IMR-90 (cell line): Measurements from ENCODE around the gene MLLT1. TPM values are rescaled to one million over a fixed set of nuclear protein-coding genes. Genes with fewer than 3 reads are reported as not detected.

Experiments
- ATAC-seq: fragments of 200-7000 bp; cut with Tn5 transposase; 2 replicates; pipeline ENCODE4 v1.9.1; 2020; ENCODE audit warnings: low read depth, mild to moderate bottlenecking, moderate library complexity
- BruUV-seq: library from RNA; stranded (reverse); fragments of 400-500 nt; replicated peaks from 2 replicates; lab custom pipeline; 2021; lab: Mats Ljungman, UMichigan
- CTCF ChIA-PET: fragments of 300-600 bp; formaldehyde crosslinking; extraction: SDS; loops from one replicate; lab custom pipeline; 2021; ENCODE audit warnings: antibody characterized with exemption; lab: Yijun Ruan, JAX
- POLR2A ChIA-PET: fragments of 300-600 bp; sonication (Branson Sonifier 250); formaldehyde crosslinking; loops from one replicate; lab custom pipeline; 2022; ENCODE audit warnings: antibody characterized with exemption; ENCODE audit not compliant: unreplicated experiment; lab: Charles Lee
- DNase-seq: peaks from one replicate; pipeline ENCODE4 v3.0.0; 2013
- H2AFZ ChIP-seq: replicated peaks from 2 replicates; pipeline ENCODE3; 2013; ENCODE audit warnings: low read length, mild to moderate bottlenecking; ENCODE audit not compliant: poor library complexity
- H2AK5ac ChIP-seq: 2 replicates; pipeline ENCODE4 v1.6.1; 2013; ENCODE audit warnings: low read depth, low read length, inconsistent platforms
- H2AK9ac ChIP-seq: replicated peaks from 2 replicates; pipeline ENCODE3; 2013; ENCODE audit warnings: mild to moderate bottlenecking, low read depth, low read length, moderate library complexity; ENCODE audit not compliant: poor library complexity
- H2BK120ac ChIP-seq: 2 replicates; pipeline ENCODE4 v1.6.1; 2013; ENCODE audit warnings: low read depth, low read length, inconsistent platforms
- H2BK15ac ChIP-seq: 3 replicates; pipeline ENCODE4 v1.6.1; 2013; ENCODE audit warnings: low read depth, low read length, inconsistent platforms
- H2BK20ac ChIP-seq: 2 replicates; pipeline ENCODE4 v1.6.1; 2013; ENCODE audit warnings: low read depth, mild to moderate bottlenecking, inconsistent platforms, low read length, moderate library complexity
- H2BK5ac ChIP-seq: 2 replicates; pipeline ENCODE4 v1.6.1; 2013; ENCODE audit warnings: mild to moderate bottlenecking, low read depth, low read length, inconsistent platforms; ENCODE audit not compliant: poor library complexity, severe bottlenecking
- H3K14ac ChIP-seq: replicated peaks from 2 replicates; pipeline ENCODE4 v1.6.1; 2013; ENCODE audit warnings: low read depth, low read length, inconsistent platforms
- H3K18ac ChIP-seq: 2 replicates; pipeline ENCODE4 v1.6.1; 2013; ENCODE audit warnings: low read depth, low read length, control low read depth
- H3K23ac ChIP-seq: 2 replicates; pipeline ENCODE4 v1.6.1; 2013; ENCODE audit warnings: low read depth, low read length, inconsistent platforms
- H3K27ac ChIP-seq: 2 replicates; pipeline ENCODE4 v1.5.1; 2013; ENCODE audit warnings: mild to moderate bottlenecking, control low read depth, low read length; ENCODE audit not compliant: insufficient read depth
- H3K27me3 ChIP-seq: 2 replicates; pipeline ENCODE4 v1.6.1; 2013; ENCODE audit warnings: low read length; ENCODE audit not compliant: control insufficient read depth, insufficient read depth
- H3K36me3 ChIP-seq: 2 replicates; pipeline ENCODE4 v1.6.1; 2013; ENCODE audit warnings: low read length, mixed read lengths; ENCODE audit not compliant: control insufficient read depth, insufficient read depth
- H3K4ac ChIP-seq: 2 replicates; pipeline ENCODE4 v1.6.1; 2013; ENCODE audit warnings: low read depth, low read length, inconsistent platforms
- H3K4me1 ChIP-seq: 2 replicates; pipeline ENCODE4 v1.6.1; 2013; ENCODE audit warnings: low read length, mixed read lengths; ENCODE audit not compliant: control insufficient read depth, insufficient read depth
- H3K4me2 ChIP-seq: 2 replicates; pipeline ENCODE4 v1.6.1; 2013; ENCODE audit warnings: low read depth, mild to moderate bottlenecking, control low read depth, low read length, moderate library complexity
- H3K4me3 ChIP-seq: 2 replicates; pipeline ENCODE4 v1.5.1; 2013; ENCODE audit warnings: low read depth, mild to moderate bottlenecking, control low read depth, low read length, moderate library complexity; ENCODE audit not compliant: insufficient read depth
- H3K56ac ChIP-seq: 2 replicates; pipeline ENCODE4 v1.6.1; 2013; ENCODE audit warnings: low read length, inconsistent platforms; ENCODE audit not compliant: insufficient read depth; ENCODE audit errors: extremely low read depth
- H3K79me1 ChIP-seq, 2 experiments: 2 replicates each; pipeline ENCODE4 v1.6.1; 2013; ENCODE audit warnings: low read length in 2 of 2, inconsistent platforms in 1 of 2, low read depth in 1 of 2
- H3K9ac ChIP-seq: 2 replicates; pipeline ENCODE4 v1.6.1; 2013; ENCODE audit warnings: low read depth, low read length, control low read depth
- H3K9me1 ChIP-seq: 2 replicates; pipeline ENCODE4 v1.6.1; 2013; ENCODE audit warnings: low read length, inconsistent platforms; ENCODE audit not compliant: insufficient read depth
- H3K9me3 ChIP-seq: 2 replicates; pipeline ENCODE4 v1.6.1; 2013; ENCODE audit warnings: low read length; ENCODE audit not compliant: control insufficient read depth, insufficient read depth
- H4K20me1 ChIP-seq: 2 replicates; pipeline ENCODE4 v1.6.1; 2013; ENCODE audit warnings: low read length, inconsistent platforms; ENCODE audit not compliant: insufficient read depth
- H4K5ac ChIP-seq: 2 replicates; pipeline ENCODE4 v1.6.1; 2013; ENCODE audit warnings: mild to moderate bottlenecking, low read depth, low read length, control low read depth
- H4K8ac ChIP-seq, 2 experiments: 2 replicates each; pipeline ENCODE4 v1.6.1; 2013; ENCODE audit warnings: low read depth in 2 of 2, low read length in 2 of 2, control low read depth in 1 of 2, inconsistent platforms in 1 of 2
- H4K91ac ChIP-seq: 2 replicates; pipeline ENCODE4 v1.6.1; 2013; ENCODE audit warnings: low read depth, low read length, inconsistent platforms; ENCODE audit not compliant: insufficient read depth
- MAFK ChIP-seq: IDR thresholded peaks from 2 replicates; pipeline ENCODE4 v1.6.1; 2012; ENCODE audit warnings: low read depth, low read length, improper control_type of control experiment
- NFE2L2 ChIP-seq: fragments of 150-350 bp; IDR thresholded peaks from 2 replicates; pipeline ENCODE4 v1.6.1; 2016; ENCODE audit warnings: low read depth, mild to moderate bottlenecking, low read length
- POLR2A ChIP-seq: IDR thresholded peaks from 2 replicates; pipeline ENCODE4 v1.6.1; 2012; ENCODE audit warnings: mild to moderate bottlenecking, low read depth, low read length
- SMC3 ChIP-seq: fragments of 150-350 bp; IDR thresholded peaks from 2 replicates; pipeline ENCODE4 v1.6.1; 2016; ENCODE audit warnings: low read depth, mild to moderate bottlenecking, antibody characterized with exemption, low read length, moderate library complexity
- WGBS, 2 experiments: methylation state at CpG; one replicate each; pipeline versions ENCODE4 v1.1.5 to v1.1.7; 2013; ENCODE audit warnings: missing lambda C conversion rate in 2 of 2; ENCODE audit not compliant: insufficient read length in 1 of 2; ENCODE audit errors: extremely low coverage in 2 of 2; 5-methylcytosine and 5-hydroxymethylcytosine counted together
- dilution Hi-C: fragments of 300-500 bp; cut with HindIII; formaldehyde crosslinking; loops from one replicate; pipeline ENCODE4 v1.14.3; 2018; ENCODE audit warnings: low sequenced_read_pairs; ENCODE audit not compliant: unreplicated experiment
- in situ Hi-C: fragments of 300-500 bp; cut with MboI; formaldehyde crosslinking; loops from 3 replicates; pipeline ENCODE4 v1.14.3; 2019; ENCODE audit warnings: low sequenced_read_pairs, inconsistent platforms, mixed read lengths
- intact Hi-C: fragments of 100-400 bp; cut with micrococcal nuclease; formaldehyde crosslinking; loops from 2 replicates; pipeline ENCODE4 v1.10.0; 2022
- microRNA-seq, 2 experiments: library from miRNA; stranded (forward) in 1 of 2; unstranded in 1 of 2; fragments of 10-50 nt in 1 of 2; fragments of <30 nt in 1 of 2; gene quantifications in 1 of 2; microRNA quantifications in 1 of 2; one replicate each; pipeline versions ENCODE3 to v1.1.0; 2013 to 2020; ENCODE audit not compliant: insufficient read depth in 1 of 2, insufficient read length in 1 of 2, unreplicated experiment in 1 of 2
- polyA plus RNA-seq, 3 experiments: library from polyadenylated mRNA; depleted of rRNA; stranded (reverse); fragments of >200 nt; gene quantifications; 2 replicates each; pipeline ENCODE4 v1.2.3, GENCODE V29; 2012; ENCODE audit warnings: low replicate concordance in 1 of 3
- small RNA-seq, 5 experiments: library from RNA; depleted of rRNA; stranded (forward); fragments of <200 nt; gene quantifications; one replicate each; pipeline ENCODE3, GENCODE V24; 2012
- total RNA-seq: library from RNA; depleted of rRNA; stranded (reverse); fragments of >200 nt; gene quantifications from 2 replicates; pipeline ENCODE4 v1.2.3, GENCODE V29; 2012; rRNA removed

The MLLT1 gene
- total and polyA plus RNA-seq, 2 of the 4 experiments (the other 2 are of a cell fraction) = 1.3 to 30.6 TPM

DNA sequence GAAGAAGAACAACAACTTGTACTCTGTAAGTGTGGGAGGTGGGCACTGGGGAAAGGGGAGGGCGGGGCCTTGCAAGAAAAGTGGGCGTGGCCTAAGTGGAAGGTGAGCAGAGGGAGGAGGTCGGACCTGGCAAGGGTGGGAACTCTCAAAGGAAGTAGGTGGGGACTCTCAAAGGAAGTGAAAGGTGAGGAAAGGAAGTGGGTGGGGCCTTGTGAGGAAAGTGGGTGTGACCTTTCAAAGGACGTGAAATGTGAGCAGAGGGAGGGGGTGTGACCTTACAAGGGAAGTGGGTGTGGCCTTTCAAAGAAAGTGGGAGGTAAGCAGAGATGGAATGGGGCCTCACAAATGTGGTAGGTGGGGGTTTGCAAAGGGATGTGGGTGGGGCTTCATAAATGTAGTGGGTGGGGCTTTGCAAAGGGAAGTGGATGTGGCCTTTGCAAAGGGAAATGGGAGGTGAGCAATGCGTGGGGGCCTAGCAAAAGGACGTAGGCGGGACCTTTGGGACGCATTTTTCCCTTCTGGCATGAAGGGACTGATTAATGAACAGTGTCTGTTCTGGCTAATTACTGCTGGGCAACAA lies 118.4 kb downstream of the MLLT1 start:
- Histone ChIP-seq H4K8ac (no peak overlapping the region), H2AFZ (no peak overlapping the region), H4K5ac (no peak overlapping the region), H2BK20ac (no peak overlapping the region), H3K23ac (no peak overlapping the region), H3K4me2 (no peak overlapping the region), H3K56ac (no peak overlapping the region), H3K9me1 (no peaks in the 10 kb centered on the region), H4K20me1 (no peaks in the 10 kb centered on the region), H3K9me3 (peaks cover 2% of the 10 kb centered on the region; the same call in 1 of the 2 replicates), H2AK9ac (no peak overlapping the region), H2AK5ac (no peak overlapping the region), H3K4ac (no peak overlapping the region), H3K14ac (no peak overlapping the region), H3K36me3 (no peaks in the 10 kb centered on the region), H3K27ac (no peak overlapping the region), H3K9ac (no peak overlapping the region), H2BK5ac (no peak overlapping the region), H2BK15ac (no peak overlapping the region), H3K4me1 (no peaks in the 10 kb centered on the region), H4K91ac (no peak overlapping the region), H3K27me3 (peaks cover 2% of the 10 kb centered on the region; the same call in 1 of the 2 replicates), H3K4me3 (no peak overlapping the region), H2BK120ac (no peak overlapping the region), H3K79me1 (no peaks in the 10 kb centered on the region), H3K18ac (no peak overlapping the region)
- DNase-seq = no peak
- BruUV-seq = no TSS peak
- TF ChIP-seq POLR2A (no peak), NFE2L2 (no peak), SMC3 (no peak), MAFK (no peak)
- dilution Hi-C loops (no loop called here), intact Hi-C loops (no loop called here), in situ Hi-C loops (no loop called here)
- 0% methylated on average over 1 of the region's 8 CpGs; no CpG with 5 or more reads in 1 of the 2 experiments for WGBS, 2 experiments
- ChIA-PET CTCF (no interaction called here), POLR2A (no interaction called here)
- ATAC-seq = no peak

Small RNA genes within 50 kb of the gene (microRNA-seq; reads per million reads assigned to microRNA genes)
- gene AC011471.1 (ENCODE audit: insufficient read depth, insufficient read length) = not detected

Small RNA genes within 50 kb of the gene (small RNA-seq; reads per million reads assigned to genes)
- 0 reads per million in 5 experiments for gene AC011471.1

Other genes with a start within 250 kb of the MLLT1 start
- gene RFX2, start 169.5 kb downstream of the MLLT1 start, total RNA-seq = 2.2 and 2.5 TPM in 2 replicates
- gene RFX2, start 169.5 kb downstream of the MLLT1 start, polyA plus RNA-seq (2012; rRNA removed) = 4.9 and 5.6 TPM in 2 replicates
- not detected in 2 replicates for gene ACSBG2, start 144.3 kb downstream of the MLLT1 start, total RNA-seq
- not detected in 2 replicates for gene ACSBG2, start 144.3 kb downstream of the MLLT1 start, polyA plus RNA-seq (2012; rRNA removed)
- not detected in 2 replicates for gene ACER1, start 53.6 kb upstream of the MLLT1 start, total RNA-seq
- gene ACER1, start 53.6 kb upstream of the MLLT1 start, polyA plus RNA-seq (2012; rRNA removed) = 0.11 TPM in 1 of 2 replicates, not detected in the other
- gene CLPP, start 81.6 kb upstream of the MLLT1 start, total RNA-seq = 42.3 and 48.0 TPM in 2 replicates
- 103 and 130 TPM in 2 replicates for gene CLPP, start 81.6 kb upstream of the MLLT1 start, polyA plus RNA-seq (2012; rRNA removed)
- gene ALKBH7, start 92.8 kb upstream of the MLLT1 start, total RNA-seq = 9.3 and 10.3 TPM in 2 replicates
- gene ALKBH7, start 92.8 kb upstream of the MLLT1 start, polyA plus RNA-seq (2012; rRNA removed) = 22.5 and 33.0 TPM in 2 replicates
- gene PSPN, start 96.0 kb upstream of the MLLT1 start, total RNA-seq = 0.54 and 0.56 TPM in 2 replicates
- 0.34 and 0.37 TPM in 2 replicates for gene PSPN, start 96.0 kb upstream of the MLLT1 start, polyA plus RNA-seq (2012; rRNA removed)
- 43.7 and 53.0 TPM in 2 replicates for gene GTF2F1, start 113.2 kb upstream of the MLLT1 start, total RNA-seq
- 50.4 and 51.4 TPM in 2 replicates for gene GTF2F1, start 113.2 kb upstream of the MLLT1 start, polyA plus RNA-seq (2012; rRNA removed)
- gene KHSRP, start 144.8 kb upstream of the MLLT1 start, total RNA-seq = 31.9 and 34.4 TPM in 2 replicates
- gene KHSRP, start 144.8 kb upstream of the MLLT1 start, polyA plus RNA-seq (2012; rRNA removed) = 93.7 and 103 TPM in 2 replicates
- gene SLC25A41, start 153.8 kb upstream of the MLLT1 start, total RNA-seq = not detected in 2 replicates
- 0.14 TPM in 1 of 2 replicates, not detected in the other for gene SLC25A41, start 153.8 kb upstream of the MLLT1 start, polyA plus RNA-seq (2012; rRNA removed)
- gene SLC25A23, start 179.8 kb upstream of the MLLT1 start, total RNA-seq = 7.0 and 7.8 TPM in 2 replicates
- 7.6 and 8.2 TPM in 2 replicates for gene SLC25A23, start 179.8 kb upstream of the MLLT1 start, polyA plus RNA-seq (2012; rRNA removed)
- not detected in 2 replicates for gene CRB3, start 184.3 kb upstream of the MLLT1 start, total RNA-seq
- not detected in 2 replicates for gene CRB3, start 184.3 kb upstream of the MLLT1 start, polyA plus RNA-seq (2012; rRNA removed)
- not detected in 2 replicates for gene DENND1C, start 201.8 kb upstream of the MLLT1 start, total RNA-seq
- not detected in 2 replicates for gene DENND1C, start 201.8 kb upstream of the MLLT1 start, polyA plus RNA-seq (2012; rRNA removed)
- not detected in 2 replicates for gene TUBB4A, start 222.3 kb upstream of the MLLT1 start, total RNA-seq
- not detected in 2 replicates for gene TUBB4A, start 222.3 kb upstream of the MLLT1 start, polyA plus RNA-seq (2012; rRNA removed)